EH (cell line): Measurements from ENCODE around the gene MUC7.
"Not testable (repeated sequence)": the region's sequence is repeated elsewhere in the genome, so short reads cannot be mapped to it uniquely, and the experiment has no call there.

Source experiments
- DNase-seq: peaks from one replicate; pipeline ENCODE4 v3.0.0-alpha.2; 2015; ENCODE audit warnings: low read depth

MUC7 gene

DNA sequence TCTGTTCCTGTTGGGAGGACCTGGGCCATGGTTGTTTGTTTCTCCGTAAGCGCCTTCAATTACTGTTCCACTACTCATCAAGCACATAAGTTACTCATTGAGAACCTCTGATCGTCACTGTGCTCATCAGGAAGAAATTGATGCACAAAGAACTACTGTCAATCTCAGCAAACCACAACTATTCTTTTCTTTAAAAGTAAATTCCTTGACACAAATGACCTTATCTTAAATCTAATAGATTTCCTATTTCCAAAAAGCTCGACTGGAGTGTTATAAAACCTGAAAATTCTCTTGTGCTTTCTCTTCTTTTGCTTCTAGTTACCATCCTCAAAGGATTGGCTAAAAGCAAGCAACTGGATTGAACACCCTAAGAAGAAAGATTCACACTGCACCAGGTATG lies at the start of gene MUC7:
Gene MUC7 (plus strand): TSS at position 301 of the 400 bp plus-strand sequence. CDS start 1,825 bp downstream, outside the sequence.
- DNase-seq, result no peak

DNA sequence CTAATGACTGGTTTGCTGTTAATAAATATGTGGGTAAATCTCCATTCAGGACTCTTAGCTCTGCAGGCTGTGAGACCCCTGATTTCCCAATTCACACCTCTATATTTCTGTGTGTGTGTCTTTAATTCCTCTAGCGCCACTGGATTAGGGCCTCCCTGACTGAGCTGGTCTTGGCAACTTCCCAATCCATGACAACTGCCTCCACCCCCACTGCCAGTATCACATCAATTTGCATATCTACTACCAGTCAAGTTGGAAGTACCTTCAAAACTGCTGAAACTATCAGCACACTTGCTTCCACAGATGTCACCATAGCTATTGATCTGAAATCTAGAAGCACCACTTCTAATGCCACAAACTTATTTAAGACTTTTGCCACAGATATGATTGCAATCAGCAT lies 46.7 kb upstream of the MUC7 start:
- DNase-seq, result no peak

DNA sequence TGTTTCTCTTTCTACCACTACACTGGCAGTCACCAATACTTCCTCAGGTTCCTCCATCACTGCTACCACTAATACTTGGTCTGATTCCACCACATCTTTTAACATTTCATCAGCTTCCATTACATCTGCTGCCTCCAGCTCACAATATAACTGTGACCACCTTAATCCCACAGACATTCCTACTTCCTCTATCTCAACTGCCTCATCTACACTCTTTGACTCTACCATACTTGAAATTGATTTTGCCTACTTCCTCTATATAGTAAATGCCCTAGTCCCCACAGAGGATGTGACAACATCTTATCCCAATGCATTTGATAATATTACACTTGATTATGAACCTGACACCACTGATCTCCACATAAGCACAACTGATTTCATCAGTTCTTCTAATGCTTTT lies 45.2 kb upstream of the MUC7 start:
- DNase-seq, result no peak

DNA sequence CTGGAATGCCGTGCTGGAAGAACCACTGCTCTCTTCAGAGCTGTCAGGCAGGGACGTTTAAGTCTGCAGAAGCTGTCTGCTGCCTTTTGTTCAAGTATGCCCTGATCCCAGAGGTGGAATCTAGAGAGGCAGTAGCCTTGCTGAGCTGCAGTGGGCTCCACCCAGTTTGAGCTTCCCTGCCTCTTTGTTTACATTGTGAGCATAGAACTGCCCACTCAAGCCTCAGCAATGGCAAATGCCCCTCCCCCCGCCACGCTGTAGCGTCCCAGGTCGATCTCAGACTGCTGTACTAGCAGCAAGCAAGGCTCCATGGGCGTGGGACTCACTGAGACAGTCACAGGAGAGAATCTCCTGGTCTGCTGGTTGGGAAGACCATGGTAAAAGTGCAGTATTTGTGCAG lies 34.8 kb upstream of the MUC7 start:
- DNase-seq, result no peak

DNA sequence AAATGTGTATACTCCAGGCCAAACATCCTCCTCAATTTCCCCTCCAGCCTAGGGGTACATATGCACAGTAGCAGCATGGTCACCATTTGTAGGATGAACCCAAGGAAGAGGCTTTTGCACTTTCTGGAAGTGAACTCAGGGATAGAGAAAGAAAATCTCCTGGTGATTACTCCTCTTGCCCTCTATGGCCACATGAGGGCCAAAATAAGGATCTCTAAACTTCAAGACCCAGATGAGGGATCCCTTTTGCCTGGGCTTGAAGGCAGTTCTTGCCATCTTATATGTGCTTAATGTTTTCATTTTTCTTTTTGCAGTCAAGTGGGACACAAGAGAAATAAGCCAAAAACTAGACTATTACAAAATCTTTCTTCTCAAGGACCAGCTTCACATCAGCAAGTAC lies 29.5 kb upstream of the MUC7 start:
- no peak for DNase-seq

DNA sequence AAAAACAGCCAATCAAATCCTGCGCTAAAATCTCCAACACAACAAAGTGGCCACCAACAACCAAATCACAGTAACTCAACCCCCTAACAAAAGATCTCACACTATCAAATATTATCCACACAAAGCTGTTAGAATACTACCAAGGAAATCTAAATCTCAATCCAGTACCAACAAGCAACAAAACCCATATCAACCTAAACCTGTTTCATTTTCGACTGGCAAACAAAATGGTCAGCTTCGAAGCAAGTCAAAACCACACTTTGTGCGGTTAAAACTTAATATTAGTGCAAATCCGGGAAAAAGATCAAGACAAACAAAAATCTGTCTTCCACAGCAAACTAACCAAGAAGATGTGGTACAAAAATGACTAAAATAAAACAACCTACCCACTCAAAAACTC lies 28.7 kb upstream of the MUC7 start:
- DNase-seq, result no peak

DNA sequence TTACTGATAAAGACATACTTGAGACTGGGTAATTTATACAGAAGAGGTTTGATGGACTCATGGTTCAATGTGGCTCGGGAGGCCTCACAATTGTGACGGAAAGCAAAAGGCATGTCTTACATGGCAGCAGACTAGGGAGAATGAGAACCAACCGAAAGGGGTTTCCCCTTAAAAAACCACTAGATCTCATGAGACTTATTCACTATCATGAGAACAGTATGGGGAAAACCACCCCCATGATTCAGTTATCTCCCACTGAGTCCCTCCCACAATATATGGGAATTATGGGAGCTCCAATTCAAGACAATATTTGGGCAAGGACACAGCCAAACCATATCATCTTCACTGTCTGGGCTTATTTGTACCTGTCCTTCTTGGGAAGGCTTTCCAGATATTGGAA lies 22.8 kb upstream of the MUC7 start:
- no peak for DNase-seq

DNA sequence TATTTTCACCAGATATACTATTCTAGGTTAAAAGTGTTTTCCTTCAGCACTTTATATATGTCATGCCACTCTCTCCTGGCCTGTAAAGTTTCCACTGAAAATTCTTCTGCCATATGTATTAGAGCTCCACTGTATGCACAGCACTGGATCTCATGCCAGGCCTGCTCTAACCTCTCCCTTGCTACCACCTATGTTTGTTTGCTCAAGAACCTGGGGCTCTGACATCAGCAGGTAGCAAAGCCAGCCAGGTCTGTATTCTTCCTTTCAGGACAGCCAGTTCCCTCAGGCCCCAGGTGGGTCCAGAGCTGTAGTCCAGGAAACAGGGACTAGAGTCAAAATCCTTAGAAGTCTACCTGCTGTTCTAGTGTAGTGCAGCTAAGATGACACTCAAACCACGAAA lies 19.1 kb upstream of the MUC7 start:
- DNase-seq, result no peak

DNA sequence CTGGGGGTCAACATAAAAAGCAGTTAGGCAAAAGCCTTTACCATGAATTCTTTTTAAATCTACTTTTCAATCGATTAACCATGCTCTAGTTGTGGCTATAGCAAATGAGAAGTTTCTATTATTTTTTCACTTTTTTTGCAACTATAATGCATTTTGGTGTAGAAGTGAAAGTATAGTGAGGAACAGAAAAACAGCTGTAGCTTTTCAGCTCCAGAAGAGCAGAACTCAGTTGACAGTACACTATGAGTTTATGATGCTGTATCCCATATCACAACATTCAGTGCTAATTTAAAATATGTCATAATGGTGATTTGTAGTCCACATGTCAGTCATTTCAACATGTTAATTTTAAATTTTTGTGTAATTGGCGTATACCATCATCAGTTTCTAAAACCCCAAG lies 8.7 kb upstream of the MUC7 start:
- no peak for DNase-seq

DNA sequence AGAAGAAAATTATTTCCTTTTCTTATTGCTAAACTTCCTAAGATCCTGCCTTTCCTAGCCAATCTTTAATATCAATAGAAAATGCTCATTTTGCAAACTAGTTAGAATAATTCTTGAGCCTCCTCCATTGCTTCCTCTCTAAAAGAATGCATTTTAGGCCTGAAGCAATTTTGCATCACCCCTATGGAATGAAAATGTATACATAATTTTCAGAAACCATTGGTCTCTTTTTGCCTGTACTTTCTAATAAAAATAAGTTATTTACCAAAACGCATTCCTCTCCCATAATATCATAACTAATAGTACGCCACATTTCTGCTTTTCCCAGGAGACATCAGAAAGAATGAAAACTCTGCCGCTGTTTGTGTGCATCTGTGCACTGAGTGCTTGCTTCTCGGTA lies 1.7 kb downstream of the MUC7 start:
- peak; percentile 56 for DNase-seq

DNA sequence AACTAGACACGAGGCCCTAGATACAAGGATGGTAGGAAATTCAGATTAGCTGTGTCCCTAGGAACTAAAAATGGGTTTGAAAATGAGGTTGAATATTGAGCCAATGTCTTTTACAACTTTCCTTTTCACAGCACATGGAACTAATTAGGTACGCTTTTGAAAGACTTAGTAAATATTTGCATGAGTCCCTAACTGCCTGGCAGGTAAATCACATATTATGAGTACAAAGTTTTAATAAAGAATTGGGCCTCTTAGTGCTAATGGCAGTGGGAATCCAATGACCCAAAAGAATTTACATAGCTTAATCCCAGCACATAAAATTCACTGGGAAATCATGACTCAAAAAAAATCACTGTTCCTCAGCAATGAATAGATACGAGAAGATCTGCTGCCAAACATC lies 16.8 kb downstream of the MUC7 start:
- no peak for DNase-seq

DNA sequence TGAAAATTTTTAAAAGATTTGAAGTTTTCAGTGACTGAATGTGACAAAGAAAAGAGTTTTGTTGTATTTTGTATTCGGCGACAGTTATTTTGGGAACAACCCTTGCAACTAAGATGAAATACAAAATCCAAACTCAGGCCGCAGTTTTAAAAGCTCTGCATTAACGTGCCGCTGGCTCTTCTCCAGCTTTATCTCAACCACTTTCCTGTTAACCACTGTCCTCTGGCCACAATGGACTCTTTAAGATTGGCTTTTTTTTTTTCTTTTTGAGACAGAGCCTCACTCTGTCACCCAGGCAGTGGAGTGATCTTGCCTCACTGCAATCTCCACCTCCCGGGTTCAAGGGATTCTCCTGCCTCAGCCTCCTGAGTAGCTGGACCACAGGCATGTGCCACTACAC lies 24.2 kb downstream of the MUC7 start:
- no peak for DNase-seq

DNA sequence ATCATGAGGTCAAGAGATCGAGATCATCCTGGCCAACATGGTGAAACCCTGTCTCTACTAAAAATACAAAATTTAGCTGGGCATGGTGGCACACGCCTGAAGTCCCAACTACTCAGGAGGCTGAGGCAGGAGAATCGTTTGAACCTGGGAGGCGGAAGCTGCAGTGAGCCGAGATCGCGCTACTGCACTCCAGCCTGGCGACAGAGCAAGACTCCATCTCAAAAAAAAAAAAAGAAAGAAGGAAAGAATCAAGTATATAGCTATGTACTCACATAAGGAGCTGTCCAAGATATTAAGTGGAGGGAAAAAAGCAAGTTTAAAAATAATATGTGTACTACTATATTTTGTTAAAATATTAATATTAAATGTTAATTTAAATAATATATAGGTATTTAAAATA lies 29.8 kb downstream of the MUC7 start:
- not testable (repeated sequence) for DNase-seq

DNA sequence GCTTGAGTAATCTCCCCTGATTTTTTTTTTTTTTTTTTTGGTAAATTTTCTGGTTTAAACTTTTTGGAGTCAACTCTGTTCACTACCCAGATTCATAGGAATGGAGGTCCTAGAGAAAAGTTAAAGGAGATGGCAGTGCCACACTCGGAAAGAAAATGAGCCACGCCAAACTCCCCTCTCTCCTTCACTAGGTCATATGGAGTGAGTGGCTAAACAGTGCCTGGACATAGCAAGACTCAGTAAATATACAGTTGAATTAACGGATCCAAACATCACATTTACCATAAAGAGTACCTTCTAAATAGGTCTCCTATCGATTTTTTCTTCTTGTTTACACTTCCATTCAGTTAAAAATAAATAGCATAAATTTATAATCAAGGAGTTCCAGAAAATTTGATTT lies 32.7 kb downstream of the MUC7 start:
- no peak for DNase-seq

DNA sequence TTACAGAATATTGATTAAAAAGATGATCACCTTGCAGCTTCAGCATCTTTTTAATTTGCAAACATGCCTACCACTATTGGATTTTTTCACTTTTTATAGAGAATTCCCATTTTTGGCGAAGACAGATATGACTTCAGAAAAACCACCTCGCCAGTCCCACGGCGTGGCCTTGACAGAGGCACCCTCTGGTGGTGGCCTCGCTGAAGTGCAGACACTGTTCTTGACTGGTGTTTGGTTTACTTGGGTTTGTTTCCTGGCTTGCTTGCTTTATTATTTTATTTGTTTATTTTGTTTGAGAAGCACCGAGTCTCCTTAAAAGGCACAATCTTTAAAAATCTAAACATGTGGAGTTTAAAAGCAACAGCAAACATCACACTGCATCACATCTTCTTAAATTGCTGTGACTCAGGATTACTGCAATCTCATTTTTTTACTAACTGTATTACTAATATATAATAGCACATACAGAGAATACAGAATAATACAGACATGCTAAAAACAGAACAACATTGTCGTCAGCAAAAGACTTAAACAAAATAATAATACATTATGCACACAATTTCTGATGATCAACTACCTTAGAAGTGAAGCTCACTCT lies 33.3 kb downstream of the MUC7 start:
- peak; percentile 36 for DNase-seq

DNA sequence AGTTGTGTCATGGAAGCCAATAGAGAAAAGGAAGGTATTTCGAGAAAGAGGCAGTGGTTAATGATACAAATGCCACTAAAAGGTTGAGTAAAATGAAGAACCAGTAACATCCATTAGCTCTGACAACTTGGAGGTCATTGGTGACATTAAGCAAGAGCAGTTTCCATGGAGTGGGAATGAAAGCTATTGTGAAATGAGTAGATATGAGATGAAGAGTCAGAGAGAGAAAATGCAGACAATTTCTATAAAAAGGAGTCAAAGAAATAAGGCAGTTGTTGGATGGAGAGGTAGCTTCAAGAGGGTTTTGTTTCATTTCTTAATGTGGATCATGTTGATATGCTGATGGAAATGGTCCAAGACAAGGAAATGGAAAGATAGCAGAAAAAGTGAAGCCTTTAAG lies 36.8 kb downstream of the MUC7 start:
- peak; percentile 3 for DNase-seq

DNA sequence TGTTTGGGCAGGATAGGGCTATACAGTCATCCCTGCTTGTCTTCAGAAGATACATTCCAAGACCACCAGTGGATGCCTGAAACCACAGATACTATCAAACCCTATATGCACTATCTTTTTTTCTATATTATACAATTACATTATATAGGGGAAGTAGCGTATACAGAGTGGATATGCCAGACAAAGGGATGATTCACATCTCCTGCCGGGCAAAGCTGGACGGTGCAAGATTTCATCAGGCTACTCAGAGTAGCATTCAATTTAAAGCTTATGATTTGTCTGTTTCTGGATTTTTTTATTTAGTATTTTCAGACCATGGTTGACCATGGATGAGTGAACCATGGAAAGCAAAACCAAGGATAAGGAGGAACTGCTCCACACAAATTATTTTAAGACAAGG lies 39.4 kb downstream of the MUC7 start:
- no peak for DNase-seq

DNA sequence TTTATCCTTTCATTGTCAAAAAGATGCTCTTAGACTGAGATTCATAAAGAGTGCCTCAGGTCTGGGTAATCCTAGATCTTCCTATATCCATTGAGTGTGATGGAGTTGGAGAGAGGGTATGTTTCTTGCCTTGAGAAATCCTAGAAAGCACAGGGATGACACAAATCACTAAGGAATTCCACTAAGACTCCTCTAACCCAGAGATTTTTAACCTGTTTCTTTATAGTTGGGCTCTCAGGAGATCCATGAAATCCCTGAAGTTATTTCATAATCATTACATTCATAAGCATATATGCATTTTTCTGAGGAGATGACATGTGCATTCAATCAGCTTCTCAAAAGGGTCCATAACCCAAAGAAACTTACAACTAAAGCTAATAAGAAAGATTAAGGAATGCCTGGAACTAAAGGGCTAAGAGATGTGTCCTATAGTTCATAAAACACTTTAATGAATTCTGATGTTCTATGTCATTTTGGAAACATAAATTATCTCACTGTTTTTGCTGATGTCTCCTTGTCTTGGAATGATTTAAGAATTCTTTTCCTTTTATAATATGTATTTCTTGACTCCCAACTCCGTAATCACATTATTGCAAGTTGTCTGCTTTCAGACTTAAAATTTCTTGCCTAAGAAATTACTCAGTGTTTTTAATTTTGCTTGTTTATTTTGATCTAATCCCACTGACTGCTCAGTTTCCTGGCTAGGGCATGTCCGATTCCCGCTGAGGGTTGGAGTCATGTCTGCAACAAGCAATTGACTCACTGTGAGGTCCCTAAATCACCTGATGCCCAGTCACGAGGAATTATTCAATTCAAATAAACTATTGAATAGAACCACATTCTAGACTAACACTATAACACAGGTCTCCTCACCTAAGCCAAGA lies 43.6 kb downstream of the MUC7 start:
- DNase-seq, result peak; percentile 32

DNA sequence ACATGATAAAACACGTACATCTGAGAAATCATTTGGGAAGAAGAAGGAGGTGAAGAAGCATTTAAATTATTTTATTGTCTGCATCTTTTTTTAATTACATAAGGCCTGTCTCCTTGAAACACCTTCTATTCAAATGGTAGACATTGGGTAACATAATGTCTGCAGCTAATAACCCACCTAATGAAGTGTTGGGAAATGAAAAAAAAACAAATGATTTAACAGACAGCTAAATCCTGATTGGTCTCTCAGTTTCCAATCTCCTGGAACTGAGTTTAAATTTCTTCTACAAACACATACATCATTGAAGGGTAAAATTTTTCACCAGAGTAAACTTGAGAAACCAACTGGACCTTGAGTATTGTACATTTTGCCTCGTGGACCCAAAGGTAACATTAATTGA lies 46.3 kb downstream of the MUC7 start, which contains the start of gene AMTN:
Gene AMTN (plus strand): TSS at position 301 of the 400 bp plus-strand sequence. CDS start 209 bp downstream, outside the sequence.
- no peak for DNase-seq

DNA sequence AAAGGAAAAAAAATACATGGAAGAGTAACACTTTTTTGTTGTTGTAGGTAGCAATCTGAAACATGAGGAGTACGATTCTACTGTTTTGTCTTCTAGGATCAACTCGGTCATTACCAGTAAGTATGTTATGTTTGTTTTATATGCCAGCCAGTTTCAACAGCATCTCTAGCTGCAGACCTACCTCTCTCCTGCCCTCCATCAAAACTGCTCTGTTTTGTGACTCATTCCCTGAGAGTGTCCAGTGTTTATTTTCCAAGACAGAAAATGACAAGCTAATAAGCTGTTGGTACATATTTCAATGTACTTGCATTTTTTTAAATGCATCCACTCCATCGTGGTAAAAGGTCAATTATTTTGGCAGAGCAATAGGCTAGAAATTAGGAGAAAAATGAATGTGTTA lies 46.7 kb downstream of the MUC7 start:
- no peak for DNase-seq

DNA sequence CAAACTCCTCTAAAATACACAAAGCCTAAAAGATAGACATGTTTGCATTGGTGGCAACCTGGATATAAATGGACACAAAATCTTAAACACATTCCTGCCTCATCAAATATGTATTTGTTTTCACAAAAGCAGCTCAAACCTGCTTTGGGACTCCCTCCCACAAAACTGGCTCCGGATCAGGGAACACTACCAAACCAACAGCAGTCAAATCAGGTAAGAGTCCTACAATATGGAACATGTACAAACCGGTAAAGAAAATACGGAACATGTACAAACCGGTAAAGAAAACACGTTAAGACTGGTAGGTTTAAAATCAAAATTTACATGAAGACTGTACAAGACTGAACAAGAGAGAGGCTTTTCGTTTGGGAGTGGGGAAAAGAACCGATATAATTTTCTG lies 50.6 kb downstream of the MUC7 start:
- no peak for DNase-seq

DNA sequence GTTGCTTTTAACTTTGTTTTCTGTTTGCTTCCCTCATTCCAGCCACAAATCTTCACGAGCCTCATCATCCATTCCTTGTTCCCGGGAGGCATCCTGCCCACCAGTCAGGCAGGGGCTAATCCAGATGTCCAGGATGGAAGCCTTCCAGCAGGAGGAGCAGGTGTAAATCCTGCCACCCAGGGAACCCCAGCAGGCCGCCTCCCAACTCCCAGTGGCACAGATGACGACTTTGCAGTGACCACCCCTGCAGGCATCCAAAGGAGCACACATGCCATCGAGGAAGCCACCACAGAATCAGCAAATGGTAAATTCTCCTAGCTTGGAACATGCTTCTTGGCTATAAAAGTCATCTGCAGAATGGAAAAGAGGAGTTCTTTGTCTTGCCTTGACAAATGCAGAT lies 59.0 kb downstream of the MUC7 start:
- no peak for DNase-seq

DNA sequence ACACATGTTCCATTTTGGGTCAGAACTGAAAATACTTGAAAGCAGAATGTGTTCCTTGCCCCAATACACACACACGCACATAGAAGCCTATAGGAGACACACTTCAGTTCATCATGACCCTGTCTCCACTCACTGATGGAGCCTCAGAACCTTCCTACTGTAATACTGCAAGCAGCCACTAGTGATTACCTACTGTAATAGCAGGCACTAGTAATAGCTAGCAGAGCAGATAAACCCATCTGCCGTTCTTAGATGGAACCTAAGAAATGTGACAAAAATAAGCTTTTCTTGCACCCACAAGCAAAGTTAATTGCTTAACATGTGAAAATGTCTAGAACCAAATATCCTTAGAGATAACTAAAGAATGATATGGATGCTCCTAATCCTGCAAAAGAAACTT lies 60.0 kb downstream of the MUC7 start:
- no peak for DNase-seq
